TTC549 (cell line): ENCODE measurements around the gene LCN2.
"Not testable (repeated sequence)": the region's sequence is repeated elsewhere in the genome, so short reads cannot be mapped to it uniquely, and the experiment has no call there.

Experiments used
- FAIRE-seq: peaks from 2 replicates; lab custom pipeline; 2012; peaks lifted over from hg19 to GRCh38; lab: Jason Lieb, UNC

Gene LCN2

DNA sequence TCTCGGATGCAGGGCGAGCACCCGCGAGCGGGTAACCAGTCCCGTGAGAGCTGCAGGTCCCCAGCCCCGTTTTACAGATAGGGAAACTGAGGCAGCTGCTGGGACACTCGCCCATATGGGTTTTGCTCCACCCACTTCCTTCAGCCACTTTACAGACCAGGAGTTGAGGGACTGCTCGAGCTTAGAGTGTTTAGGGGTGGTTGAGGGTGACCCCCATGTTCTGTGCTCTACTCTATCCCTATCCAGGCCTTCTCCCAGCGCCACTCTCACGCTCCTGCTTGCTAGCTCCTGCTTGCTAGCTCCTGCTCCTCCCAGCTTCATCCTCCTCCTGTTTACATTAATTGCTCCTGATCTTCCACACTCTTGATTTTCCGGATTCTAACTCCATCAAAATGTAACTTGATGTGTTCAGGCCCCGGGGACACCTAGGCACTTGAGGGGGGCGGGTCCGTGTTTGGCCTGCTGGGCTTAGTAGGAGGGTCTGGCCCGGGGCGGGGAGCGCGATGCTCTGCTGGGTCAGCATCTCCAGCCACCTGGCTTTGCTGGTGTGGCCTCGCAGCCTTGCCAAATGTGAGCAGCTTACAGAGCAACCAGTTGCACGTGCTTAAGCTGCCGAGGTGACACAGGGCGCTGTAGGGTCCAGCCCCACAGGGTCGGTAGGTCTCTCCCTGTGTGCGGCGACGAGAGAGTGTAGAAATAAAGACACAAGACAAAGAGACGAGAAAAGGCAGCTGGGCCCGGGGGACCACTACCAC lies 20.2 kb upstream of the LCN2 start:
- no peak for FAIRE-seq

DNA sequence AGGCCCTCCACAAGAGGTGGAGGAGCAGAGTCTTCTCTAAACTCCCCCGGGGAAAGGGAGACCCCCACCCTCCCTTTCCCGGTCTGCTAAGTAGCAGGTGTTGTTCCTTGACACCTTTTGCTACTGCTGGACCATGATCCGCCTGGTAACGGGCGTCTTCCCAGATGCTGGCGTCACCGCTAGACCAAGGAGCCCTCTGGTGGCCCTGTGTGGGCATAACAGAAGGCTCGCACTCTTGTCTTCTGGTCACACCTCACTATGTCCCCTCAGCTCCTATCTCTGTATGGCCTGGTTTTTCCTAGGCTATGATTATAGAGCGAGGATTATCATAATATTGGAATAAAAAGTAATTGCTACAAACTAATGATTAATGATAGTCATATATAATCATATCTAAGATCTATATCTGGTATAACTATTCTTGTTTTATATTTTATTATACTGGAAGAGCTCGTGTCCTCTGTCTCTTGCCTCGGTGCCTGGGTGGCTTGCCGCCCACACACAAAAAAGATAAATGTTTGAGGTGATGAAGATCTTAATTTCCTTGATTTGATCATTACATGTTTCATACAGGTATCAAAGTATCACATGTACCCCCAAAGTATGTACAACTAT lies 19.2 kb upstream of the LCN2 start:
- FAIRE-seq = not testable (repeated sequence)

DNA sequence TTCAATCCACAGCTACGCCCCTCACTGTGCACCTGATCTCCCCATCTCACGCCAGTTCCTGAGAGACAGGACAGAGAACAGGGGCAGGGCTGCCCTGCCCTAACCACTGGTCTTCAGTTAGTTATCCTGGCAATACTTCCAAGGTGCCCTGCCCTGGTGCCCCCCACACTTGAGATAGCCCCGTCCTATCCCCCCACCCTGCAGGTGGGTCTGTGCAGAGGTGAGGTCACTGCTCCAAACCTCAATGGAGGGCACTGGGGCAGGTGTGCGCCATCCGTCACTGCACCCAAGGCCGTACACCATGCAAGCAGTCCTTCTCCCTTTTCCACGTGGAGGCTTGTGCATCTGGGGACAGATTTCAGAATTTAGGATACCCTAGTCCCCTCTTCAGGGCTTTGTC lies 18.6 kb upstream of the LCN2 start:
- FAIRE-seq = not testable (repeated sequence)

DNA sequence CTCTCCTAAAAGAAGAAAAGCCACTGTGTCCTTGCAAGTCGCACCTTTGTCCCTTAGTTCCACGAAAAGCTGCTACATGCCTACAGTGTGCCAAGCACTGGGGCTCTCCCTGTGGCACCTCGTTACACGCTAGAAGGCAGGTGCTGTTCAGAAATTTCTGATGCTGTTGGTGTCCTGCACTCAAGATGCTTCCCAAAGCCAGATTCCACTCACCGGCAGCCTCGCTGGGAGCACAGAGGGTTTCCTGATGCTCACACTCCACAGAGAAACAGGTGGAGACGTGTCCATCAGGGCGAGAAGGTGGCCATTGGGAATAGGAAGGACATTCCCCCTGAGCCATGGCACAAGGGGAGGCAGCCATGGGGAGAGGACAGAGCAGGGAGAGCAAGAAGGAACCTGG lies 17.9 kb upstream of the LCN2 start:
- FAIRE-seq = not testable (repeated sequence)

DNA sequence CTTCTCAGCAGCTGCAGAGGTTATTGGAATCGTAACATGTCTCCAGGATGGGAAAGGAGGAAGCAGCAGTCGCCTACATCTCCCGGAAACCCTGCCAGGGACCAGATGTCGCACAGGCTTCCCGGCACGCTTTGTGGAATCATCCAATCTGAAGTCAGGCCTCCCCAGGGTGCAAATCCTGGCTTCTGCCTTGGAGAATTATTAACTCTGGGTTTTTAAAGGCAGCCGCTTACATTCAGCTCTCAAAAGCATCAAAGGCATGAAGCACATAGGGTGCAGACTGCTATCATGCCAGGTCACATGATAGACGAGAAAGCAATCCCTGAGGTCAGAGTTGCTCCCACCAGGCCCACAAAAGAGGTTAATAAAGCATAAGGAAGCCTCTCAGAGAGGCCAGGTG lies 17.1 kb upstream of the LCN2 start:
- not testable (repeated sequence) for FAIRE-seq

DNA sequence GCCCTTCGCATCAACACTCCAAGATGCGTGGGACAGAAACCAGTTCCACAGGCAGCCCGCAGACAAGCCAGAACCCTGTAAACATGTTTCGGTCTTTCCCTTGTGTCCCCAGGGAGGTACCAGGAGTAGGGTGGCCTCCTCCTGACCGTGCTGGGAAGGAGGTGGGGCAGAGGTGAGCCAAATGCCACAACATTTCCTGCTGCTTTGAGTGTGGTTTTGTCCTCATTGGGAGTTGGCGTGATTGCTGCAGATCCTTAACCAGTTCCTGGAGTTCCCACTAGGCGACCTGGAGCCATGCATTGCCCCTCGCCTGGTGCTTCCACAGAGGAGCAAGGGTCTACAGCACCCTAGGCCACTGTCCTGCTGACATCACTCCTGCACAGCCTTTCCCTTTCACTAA lies 13.7 kb upstream of the LCN2 start:
- not testable (repeated sequence) for FAIRE-seq

DNA sequence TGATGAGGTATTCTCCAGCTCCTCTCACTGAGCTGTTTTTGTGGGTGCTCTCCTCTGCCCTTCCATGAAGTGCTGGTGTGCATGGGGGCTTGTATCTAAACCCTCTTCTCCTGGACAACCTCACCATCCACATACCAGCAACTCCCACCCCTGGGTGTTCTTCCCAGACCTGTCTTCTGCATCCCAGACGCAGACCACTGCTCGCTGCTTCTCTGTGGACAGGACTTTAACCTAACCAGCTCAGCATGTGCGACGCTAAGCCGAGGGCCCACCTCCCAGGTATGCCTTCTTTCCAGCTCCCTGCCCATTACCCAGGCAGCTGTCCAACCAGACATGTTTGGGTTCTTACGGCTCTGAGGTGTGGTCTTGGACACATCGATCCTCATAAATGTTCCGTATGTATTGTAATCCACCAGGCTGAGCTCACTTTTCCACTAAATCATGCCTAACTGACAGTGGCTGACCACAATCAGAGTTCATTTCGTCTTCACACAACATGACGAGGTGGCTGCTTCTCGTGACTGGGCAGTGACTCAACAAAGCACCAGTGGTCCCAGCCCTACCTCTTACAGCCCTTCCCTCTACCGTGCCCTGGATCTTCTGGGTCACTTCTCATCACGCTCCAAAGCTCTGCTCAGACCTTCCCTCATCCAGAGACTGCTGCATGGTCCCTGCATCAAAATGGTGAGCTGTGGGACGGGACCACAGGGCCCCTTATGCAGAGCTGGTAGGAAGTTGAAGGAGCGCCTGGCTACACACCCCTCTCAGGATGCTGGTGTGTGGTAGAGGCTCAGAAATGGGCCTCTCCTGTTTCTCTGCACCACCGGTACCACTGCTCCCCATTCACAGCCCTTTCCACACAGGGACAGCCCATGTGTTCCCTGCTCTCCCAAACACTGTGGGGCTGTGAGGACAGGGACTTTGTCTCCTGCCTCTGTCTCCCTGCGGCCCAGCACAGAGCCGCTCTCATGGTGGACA lies 12.1 kb upstream of the LCN2 start:
- no peak for FAIRE-seq

DNA sequence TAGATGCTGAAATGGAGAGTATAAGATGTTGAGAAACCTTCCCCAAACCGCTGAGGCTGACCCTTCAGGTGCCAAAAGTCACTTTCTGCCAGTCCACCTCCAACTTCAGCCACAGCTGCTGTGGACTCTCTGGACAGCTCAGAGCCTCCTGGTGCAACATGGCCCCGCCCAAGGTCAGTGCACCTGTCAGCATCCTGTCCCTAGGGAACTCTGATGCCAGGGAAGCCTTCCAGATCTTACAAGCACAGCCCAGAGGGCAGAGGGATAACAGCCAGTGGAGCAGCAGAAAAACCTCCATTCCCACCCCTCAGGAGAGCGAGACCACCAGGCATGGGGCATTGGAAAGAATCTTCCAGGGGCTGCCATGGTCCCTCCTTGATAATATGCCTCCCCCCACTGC lies 11.3 kb upstream of the LCN2 start:
- FAIRE-seq = no peak

DNA sequence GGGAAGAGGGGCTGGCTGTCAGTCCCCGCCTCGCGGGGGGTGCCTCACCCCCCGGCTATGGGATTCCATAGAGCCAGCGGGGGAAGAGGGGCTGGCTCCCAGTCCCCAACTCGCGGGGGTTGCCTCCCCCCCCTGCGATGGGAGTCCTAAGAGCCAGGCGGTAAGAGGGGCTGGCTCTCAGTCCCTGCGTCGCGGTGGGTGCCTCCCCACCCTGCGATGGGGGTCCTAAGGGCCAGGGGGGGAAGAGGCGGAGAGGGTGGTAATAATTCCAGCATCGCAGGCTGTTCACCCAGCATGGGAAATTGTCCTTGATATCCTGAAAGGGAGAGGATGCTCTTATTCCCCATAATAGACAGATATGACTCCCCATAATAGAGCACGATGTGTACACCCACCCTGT lies 9.6 kb upstream of the LCN2 start:
- FAIRE-seq = no peak

DNA sequence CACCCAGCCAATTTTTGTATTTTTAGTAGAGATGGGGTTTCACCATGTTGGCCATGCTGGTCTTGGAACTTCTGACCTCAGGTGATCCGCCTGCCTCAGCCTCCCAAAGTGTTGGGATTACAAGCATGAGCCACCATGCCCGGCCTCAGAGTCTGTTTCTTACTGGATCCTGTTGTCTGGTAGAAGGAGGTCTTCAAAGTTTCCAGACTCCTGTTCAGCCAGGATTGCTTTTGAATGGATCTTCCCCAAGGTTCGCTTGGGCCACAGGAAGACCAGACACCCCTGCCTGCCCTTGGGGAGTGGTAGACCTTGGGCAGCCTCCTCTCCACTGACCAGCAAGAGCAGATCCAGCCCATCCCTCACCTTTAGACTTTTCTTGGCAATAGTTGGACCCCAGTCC lies 7.6 kb upstream of the LCN2 start:
- no peak for FAIRE-seq

DNA sequence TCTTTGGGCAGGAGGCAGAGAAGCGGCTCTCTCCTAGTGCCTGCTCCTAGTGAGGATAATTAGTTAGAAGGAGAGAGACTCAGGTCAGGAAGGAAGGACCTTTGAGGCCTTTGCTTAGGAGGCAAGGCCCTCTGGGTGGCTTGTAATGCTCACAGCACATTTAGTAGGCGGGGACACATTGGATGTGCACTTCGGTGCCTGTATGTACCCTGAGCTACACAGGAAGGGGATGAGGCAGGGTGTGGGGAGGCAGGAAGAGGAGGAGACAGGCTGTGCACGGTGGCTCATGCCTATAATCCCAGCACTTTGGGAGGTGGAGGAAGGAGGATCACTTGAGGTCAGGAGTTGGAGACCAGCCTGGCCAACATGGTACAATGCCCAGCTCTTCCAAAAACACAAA lies 7.2 kb upstream of the LCN2 start:
- no peak for FAIRE-seq

DNA sequence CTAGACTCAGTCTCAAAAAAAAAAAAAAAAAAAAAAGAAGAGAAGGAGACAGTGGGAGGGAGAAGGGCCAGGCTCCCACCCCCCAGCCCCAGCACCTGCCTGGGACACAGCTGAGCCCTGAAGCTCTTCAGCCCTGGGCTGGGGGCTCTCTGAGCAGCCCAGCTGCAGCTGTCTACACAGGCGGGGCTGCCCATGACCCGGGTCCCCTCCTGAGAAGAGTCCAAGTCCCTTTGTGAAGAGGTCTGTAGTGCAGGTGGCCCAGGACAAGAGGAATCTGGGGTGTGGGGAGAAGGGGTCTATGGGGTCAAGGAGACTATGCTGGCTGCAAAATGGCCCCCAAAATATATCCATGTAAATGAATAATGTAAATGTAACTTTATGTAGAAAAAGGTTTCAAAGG lies 6.7 kb upstream of the LCN2 start:
- no peak for FAIRE-seq

DNA sequence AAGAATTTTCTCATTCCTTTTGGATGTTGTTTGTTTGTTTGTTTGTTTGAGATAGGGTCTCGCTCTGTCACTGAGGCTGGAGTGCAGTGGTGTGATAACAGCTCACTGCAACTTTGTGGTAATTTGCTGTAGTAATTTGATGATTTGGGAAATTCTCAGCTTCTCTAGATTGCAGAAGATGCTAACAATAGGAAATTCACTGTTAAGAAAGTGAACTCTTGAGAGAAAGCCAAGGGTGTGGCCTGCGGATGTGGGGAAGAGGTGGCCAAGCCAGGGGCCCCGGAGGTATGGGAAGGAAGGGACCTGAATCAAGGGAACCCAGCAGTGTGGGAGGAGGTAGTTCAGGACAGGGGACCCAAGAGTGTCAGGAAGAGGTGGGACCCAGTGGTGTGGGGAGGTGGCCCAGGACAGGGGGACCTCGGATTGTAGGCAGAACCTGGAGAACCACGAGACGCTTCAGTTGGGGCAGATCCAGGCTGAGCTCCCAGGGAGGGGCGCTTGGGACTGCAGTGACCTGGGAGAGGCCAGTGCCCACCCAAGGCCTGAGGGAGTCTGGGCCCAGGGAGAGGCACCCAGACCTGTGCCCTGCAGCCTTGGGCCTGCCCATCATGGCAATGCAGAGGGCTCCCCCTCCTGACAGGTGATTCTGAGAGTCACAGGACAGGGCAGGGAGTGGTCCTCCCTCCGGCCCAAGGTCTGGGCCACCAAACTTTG lies 5.6 kb upstream of the LCN2 start:
- FAIRE-seq = no peak

DNA sequence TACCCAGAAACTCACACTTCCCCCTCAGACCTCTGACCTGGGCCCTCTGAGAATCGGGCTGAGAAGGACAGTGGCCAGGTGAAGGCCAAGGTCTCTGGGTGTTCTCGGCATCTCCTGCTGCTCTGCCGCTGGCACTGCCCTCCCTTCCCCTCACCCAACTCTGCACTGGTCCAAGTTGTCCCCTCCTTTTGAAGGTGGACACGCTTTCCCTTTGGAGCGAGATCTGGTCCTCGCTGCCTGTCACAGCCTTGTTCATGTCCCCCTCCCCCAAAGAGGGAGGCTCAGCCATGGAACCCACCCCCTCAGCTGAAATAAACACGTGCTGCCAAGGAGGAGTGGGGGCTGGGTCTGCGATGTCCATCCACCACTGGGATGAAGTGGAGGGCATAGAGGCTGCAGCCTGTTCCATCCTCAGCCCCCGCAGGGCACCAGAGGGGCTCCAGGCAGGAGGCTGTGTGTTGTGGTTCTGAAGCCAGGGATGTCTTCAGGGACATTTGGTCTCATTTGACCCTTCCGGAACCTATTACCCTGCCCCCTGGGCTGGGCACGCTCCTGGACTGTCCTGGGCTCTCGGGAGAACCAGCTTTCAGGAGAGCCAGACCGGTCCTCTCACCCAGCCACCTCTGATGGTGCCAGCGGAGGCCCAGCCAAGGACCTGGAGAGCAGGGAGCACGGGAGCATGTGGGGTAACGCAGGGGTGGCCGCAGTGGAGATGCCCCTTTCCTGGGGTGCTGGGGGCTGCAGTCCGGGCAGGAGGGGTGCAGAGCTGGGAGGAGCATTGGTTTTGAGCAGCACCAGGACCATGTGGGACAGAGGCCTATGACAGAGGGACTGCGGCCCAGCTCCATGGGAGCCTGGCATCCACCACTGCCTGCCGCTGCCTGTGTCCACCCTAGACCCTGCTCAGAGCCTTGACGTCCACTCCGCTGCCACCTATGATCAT lies 4.7 kb upstream of the LCN2 start:
- no peak for FAIRE-seq

DNA sequence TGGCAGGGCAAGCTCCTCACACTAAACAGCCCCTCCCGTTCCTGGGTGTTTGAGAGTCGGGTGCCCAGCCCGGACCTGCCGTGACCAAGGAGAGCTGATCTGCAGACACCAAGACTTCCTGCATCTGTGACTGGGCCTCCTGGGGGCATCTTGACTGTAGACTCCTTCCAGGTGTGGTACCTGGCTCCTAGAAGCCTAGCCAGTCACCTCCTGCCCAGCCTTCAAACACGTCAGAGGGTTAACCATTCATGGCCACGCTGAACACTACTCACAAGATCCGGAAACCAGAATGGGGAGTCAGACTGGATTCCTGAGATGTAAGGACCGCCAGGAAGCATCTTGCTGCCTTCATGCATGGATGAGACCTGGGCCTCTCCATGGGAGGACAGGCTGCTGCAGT lies 3.7 kb upstream of the LCN2 start:
- no peak for FAIRE-seq

DNA sequence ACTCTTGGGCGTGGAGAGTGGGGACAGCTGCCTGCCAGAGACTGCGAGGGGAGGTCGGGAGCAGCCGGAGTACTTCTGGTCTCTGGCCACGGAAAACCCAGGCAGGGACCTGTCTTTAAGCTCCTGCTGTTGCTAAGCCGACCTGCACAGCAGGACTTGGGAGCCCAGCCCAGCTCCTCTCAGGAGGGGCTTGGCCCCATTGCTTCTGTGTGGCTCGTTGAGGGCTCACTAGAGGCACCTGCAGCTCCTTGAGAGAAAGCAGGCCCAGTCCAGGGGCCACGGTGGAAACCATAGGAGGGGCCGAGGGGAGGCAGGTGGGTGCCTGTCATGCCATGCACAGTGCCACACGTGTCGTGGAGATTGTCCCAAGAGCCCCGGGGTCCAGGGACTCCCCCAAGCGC lies 3.3 kb upstream of the LCN2 start:
- no peak for FAIRE-seq

DNA sequence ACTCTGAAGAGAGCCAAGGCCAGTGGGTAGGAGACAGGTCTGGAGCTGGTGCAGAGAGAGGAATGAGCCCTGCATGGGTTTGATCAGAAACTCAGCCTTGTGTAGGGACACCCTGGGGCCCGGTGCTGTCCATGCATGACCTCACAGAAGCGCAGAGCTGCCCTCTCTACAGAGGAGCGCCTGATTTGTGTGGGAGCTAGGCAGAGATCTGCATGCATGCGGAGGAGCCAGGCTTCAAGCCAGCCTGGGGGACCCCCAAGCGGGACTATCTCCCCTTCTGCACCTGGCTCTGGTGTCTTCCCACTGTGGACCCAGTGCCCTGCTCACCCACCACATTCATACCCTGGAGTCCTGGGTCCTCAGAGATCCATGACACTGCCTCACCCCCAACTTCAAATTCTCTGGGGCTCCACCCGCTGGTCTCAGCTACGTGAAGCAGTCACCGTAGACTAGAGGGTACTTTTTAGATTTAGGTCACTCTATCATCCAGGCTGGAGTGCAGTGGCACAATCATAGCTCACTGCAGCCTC lies 2.6 kb upstream of the LCN2 start:
- no peak for FAIRE-seq

DNA sequence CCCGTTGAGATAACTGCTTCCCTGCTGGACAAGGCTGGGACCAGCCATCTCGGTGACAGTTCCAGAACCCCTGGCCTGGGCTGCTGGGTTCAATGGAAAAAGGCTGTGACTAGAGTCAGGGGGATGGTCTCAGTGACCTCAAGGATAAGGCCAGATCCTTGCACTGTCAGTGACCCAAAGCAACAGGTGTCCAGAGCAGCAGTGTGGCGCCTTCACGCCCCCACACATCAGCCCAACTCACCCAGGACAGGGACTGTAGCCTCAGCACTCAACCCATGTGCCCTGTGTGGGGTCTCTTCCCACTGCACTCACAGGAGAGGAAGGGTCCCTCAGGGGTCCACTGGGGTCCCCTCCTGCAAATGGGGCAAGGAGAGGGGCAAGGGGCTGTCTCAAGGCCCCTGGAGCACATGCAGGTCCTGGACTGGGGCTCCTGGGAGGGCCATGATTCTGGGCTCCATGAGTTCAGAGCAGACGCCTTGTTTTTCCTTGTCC lies 698 bp upstream of the LCN2 start:
- no peak for FAIRE-seq

DNA sequence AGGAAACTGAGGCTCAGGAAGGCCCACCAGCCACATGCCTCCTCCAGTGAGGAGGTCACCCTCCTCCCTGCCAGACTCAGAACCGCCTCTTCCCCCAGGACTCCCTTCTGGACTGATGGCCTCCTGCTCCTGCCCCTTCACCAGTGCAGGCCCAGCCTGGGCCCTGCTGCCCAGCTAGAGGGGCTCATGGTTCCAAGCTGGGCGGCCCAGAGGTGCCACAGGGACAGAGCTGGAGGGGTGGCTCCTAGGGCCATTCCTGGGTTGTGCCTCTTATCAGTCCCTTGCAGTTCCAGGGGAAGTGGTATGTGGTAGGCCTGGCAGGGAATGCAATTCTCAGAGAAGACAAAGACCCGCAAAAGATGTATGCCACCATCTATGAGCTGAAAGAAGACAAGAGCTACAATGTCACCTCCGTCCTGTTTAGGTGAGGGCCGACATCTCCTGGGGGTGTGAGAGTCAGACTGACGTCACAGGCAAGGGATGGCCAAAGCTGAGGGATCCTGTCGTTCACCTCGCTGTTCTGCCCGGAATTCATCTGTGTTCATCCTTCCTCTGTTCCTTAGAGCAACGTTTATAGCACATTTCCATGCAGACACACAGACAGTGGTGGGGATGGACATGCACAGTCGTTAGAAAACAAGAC lies 819 bp downstream of the LCN2 start:
- FAIRE-seq = no peak

DNA sequence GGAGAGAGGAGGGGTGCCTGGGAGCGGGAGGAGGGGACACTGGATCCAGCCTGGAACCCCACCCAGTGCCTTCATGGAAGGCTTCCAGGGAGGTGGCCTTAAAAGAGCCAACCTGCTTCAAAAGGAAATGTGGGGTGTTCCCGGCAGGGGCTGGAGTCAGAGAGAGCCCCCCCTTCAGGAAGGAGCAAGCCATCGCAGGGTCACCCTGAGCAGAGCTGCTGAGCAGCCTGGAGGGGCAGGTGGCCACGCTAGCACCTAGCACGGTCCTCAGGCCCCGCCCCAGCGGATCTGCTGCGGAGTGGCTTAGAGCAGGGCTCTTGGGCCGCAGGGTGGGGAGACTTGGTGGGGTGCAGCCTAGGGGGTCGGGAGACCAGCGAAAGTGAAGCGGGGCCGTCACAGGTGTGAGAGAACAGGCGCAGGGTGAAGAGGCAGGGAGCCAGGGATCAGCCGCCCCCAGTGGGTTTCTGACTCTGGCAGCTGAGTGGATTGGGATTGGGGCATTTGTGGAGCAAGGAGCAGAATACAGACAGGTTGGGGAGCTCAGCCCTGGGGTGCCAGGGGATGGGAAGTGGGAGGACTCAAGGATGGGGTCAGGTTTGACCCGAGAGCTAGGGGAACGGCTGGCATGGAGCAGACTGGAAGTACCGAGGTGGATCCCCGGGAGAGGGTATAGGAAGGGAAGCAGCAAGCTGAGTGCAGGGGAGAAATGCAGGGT lies 1.5 kb downstream of the LCN2 start:
- FAIRE-seq = no peak
